Liver (tissue), 3 donors: ENCODE data around the gene SCLY.

Source experiments
- CTCF ChIP-seq: fragments of 150-350 bp; IDR thresholded peaks from 2 replicates; pipeline ENCODE4 v1.5.1; 2017; ENCODE audit warnings: improper control_type of control experiment, low read depth, low read length; ENCODE audit not compliant: missing input control
- GABPA ChIP-seq, 2 donors: IDR thresholded peaks in 1 of 2; conservative IDR thresholded peaks in 1 of 2; 2 replicates each; pipeline ENCODE4 v1.6.1; 2016; ENCODE audit warnings: antibody characterized with exemption in 2 of 2, mild to moderate bottlenecking in 1 of 2, moderate library complexity in 1 of 2
- JUND ChIP-seq, 2 donors: IDR thresholded peaks; 2 replicates each; pipeline ENCODE4 v1.6.1; 2016; ENCODE audit warnings: antibody characterized with exemption in 2 of 2
- MAX ChIP-seq: IDR thresholded peaks from 2 replicates; pipeline ENCODE4 v1.6.1; 2016; ENCODE audit warnings: antibody characterized with exemption
- REST ChIP-seq: IDR thresholded peaks from 2 replicates; pipeline ENCODE4 v1.6.1; 2016; ENCODE audit warnings: antibody characterized with exemption, mild to moderate bottlenecking
- SP1 ChIP-seq: IDR thresholded peaks from 2 replicates; pipeline ENCODE4 v1.6.1; 2018; ENCODE audit warnings: antibody characterized with exemption, mild to moderate bottlenecking
- TAF1 ChIP-seq: conservative IDR thresholded peaks from 2 replicates; pipeline ENCODE4 v1.6.1; 2016; ENCODE audit warnings: antibody characterized with exemption, mild to moderate bottlenecking
- YY1 ChIP-seq: IDR thresholded peaks from 2 replicates; pipeline ENCODE4 v1.6.1; 2016; ENCODE audit warnings: antibody characterized with exemption, mild to moderate bottlenecking
- ZBTB33 ChIP-seq: IDR thresholded peaks from 2 replicates; pipeline ENCODE4 v1.6.1; 2016; ENCODE audit warnings: antibody characterized with exemption
- donor health status: healthy.
- donor health status: healthy.

- TF ChIP-seq CTCF = no peak
- no peak for TF ChIP-seq SP1
- TF ChIP-seq GABPA (IDR thresholded peaks at IDR 0.05 in 1 of 2, conservative IDR thresholded peaks at IDR 0.05 in 1 of 2) = no peak
- TF ChIP-seq TAF1 = no peak
- TF ChIP-seq ZBTB33 = no peak
- no peak for TF ChIP-seq MAX
- TF ChIP-seq JUND (IDR thresholded peaks at IDR 0.05) = no peak
- TF ChIP-seq YY1 = no peak
- TF ChIP-seq REST = no peak
Measured at GRCh38 chr2:238093181-238094140, 32.7 kb downstream of the SCLY start.
